Stimulated activated CD4-positive, alpha-beta T cell treated with anti-CD3 and anti-CD28 coated beads, Interleukin-2, amount 100 ng/mL, for 4 hours (primary cell): Measurements from ENCODE around the gene NUMBL.
A peak's percentile ranks its signal among the peaks of the same experiment; 100 is the strongest.
"Not testable (repeated sequence)": the region's sequence is repeated elsewhere in the genome, so short reads cannot be mapped to it uniquely, and the experiment has no call there.

ENCODE experiments used
- DNase-seq: peaks from one replicate; pipeline ENCODE4 v3.0.0-alpha.2; 2020; ENCODE audit warnings: low read depth

NUMBL gene

DNA sequence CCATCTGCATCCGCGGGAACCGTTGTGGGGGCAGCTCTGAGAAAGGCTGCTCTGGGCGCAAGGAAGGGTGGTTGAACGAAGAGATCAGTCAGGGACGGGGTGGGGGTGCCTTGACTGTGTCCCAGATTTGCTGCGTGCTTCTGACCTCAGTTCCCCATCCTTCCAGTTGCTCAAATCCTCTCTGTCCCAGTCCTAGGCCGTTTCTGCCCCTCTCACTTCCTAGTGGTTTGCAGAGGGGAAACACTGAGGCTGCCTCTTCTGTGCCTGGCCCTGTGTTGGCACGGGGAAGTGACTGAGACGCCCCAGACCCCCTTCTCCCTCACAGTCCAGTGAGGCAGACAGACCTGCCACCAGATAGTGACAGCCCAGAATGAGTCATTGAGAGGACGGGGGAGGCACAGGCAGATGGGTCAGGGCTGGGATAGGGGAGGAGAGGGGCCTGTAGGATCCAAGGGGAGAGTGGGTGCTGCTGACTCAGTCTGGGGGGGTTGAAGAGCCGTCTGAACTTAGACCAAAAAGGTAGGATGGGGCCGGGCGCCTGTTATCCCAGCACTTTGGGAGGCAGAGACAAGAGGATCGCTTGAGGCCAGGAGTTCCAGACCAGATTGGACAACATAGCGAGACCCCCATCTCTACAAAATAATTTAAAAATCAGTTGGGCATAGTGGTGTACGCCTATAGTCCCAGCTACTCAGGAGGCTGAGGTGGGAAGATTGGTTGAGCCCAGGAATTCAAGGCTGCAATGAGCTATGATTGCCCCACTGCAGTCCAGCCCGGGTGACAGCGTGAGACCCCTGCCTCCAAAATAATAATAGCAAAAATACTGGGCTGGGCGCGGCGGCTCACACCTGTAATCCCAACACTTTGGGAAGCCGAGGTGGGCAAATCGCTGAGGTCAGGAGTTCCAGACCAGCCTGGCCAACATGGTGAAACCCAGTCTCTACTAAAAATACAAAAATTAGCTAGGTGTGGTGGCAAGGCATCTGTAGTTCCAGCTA lies 26.5 kb downstream of the NUMBL start:
- no peak for DNase-seq

- DNase-seq: peak; percentile 85
Measured at GRCh38 chr19:40662925-40663694, 27.3 kb downstream of the NUMBL start.

DNA sequence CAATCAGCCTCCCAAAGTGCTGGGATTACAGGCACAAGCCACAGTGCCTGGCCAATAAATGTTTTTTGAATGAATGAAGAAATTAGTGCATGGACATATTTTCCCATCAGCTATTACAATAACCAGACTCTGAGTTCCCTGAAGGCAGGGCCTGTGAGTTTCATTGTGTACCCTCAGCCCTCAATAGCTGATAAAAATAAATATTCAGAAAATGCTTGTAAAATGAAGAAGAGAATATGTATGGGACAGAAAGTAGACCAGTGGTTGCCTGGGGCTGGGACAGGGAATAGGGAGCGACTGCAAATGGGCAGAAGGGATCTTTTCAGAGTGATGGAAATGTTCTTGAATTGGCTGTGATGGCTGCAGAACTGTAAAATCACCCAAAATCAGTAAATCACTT lies 28.8 kb downstream of the NUMBL start:
- DNase-seq: no peak

DNA sequence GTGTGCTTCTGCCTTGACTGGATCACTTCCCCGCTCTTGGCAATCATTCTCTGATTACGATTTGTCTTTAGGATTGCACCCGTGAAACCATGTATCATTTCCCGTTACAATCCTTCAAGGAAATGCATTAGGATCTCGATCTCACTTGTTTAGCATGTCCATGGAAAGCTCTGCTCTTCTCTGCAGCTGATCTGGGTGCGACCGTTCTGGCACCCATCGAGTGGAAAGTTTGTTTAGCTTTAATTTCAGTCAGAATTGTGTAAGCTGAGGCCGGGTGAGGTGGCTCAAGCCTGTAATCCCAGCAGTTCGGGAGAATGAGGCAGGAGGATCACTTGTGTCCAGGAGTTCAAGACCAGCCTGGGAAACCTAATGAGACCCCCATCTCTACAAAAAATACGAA lies 30.9 kb downstream of the NUMBL start:
- DNase-seq: no peak

DNA sequence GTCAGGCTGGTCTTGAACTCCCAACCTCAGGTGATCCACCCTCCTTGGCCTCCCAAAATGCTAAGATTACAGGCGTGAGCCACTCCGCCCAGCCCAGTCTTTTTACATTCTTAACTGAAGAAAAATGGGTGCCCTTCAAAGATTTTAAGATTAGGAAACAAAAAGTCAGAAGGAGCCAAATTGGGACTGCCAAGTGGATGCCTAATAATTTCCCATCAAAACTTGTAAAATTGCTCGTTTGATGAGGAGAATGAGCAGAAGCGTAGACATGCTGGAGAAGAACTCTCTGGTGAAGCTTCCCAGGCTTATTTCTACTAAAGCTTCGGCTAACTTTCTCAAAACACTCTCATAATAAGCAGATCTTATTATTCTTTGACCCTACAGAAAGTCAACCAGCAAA lies 31.3 kb downstream of the NUMBL start:
- no peak for DNase-seq

DNA sequence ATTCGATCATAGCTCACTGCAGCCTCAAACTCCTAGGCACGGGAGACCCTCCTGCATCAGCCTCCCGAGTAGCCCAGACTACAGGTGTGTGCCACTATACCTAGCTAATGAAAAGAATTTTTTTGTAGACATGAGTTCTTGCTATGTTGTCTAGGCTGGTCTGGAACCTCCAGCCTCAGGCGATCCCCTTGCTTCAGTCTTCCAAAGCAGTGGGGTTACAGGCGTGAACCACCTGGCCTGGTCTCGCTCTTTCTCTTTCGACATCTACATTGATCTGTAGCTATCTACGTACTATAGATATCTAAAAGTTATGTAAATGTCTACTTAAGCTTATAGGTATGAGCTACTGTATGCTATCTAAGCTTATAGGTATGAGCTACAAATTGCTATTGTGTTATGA lies 32.4 kb downstream of the NUMBL start:
- no peak for DNase-seq

DNA sequence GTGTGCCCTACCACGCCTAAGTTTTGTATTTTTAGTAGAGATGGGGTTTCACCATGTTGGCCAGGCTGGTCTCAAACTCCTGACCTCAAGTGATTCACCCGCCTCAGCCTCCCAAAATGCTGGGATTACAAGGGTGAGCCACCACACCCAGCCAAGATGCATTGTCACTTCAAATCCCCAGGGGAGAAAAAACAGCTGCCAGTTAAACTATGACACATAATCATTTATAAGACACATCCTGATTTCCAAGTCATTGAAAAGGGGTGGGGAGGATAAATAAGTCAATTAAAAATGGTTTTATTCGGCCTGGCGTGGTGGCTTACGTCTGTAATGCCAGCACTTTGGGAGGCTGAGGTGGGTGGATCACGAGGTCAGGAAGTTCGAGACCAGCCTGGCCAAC lies 34.8 kb downstream of the NUMBL start:
- DNase-seq: not testable (repeated sequence)

DNA sequence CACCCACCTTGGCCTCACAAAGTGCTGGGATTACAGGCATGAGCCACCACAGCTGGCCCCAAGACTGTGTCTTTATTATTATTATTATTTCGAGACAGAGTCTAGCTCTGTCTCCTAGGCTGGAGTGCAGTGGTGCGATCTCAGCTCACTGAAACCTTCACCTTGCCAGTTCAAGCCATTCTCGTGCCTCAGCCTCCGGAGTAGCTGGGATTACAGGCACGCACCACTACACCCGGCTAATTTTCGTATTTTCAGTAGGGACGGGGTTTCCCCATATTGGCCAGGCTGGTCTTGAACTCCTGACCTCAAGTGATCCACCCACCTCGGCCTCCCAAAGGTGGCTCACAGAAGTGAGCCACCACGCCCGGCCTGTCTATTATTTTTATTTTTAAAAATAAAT lies 38.1 kb downstream of the NUMBL start:
- not testable (repeated sequence) for DNase-seq

DNA sequence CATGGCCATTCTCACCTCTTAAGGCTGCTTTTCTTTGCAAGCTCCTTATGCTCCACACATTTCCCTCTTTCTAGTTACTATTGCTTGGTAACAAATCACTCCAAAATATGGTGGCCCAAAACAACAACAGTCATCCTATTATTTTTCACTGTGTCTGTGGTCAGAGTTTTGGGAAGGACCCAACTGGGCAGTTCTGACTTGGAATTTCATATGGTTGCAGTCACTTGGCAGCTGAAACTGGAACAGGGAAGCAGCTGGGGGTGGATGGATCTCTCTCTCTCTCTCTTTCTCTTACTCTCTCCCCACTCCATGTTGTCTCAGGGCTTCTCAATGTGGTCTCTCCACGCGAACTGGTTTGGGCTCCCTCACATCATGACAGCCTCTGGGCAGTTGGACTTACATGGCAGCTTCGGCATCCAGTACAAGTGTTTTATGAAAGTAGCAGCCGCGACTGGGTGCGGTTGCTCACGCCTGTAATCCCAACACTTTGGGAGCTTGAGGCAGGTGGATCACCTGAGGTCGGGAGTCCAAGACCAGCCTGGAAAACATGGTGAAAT lies 39.6 kb downstream of the NUMBL start:
- DNase-seq: no peak

DNA sequence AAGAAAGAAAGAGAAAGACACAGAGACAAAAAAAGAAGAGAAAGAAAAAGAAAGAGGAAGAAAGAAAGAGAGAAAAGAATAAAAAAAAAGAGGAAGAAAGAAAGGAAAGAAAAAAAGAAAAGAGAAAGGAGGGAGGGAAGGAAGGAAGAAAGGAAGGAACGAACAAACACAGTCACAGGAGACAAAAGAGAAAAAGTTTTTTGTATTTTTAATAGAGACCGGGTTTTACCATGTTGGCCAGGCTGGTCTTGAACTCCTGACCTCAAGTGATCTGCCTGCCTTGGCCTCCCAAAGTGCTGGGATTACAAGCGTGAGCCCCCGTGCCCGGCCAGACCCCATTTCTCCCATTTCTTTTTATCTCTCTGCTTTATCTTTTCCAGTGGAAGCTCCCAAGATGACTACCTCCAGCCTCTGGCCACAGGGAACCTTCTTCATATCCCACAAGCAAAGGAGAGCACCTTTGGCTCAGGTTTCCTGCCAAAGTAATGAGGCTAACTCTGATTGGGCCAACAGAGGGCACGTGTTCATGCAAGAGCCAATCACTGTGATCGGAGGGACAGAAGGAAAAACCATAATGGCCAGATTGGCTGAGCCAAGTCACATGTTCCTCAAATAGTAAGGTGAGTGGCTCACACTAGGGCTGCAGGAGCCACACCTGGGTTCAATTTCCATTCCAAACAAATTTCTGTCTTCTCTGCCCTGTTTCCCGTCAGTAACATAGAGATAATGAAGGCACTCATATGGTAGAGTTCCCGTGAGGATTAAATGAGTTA lies 40.4 kb downstream of the NUMBL start:
- DNase-seq: not testable (repeated sequence)

GRCh38 chr19:40646743-40647254 lies 43.7 kb downstream of the NUMBL start:
- DNase-seq: no peak

DNA sequence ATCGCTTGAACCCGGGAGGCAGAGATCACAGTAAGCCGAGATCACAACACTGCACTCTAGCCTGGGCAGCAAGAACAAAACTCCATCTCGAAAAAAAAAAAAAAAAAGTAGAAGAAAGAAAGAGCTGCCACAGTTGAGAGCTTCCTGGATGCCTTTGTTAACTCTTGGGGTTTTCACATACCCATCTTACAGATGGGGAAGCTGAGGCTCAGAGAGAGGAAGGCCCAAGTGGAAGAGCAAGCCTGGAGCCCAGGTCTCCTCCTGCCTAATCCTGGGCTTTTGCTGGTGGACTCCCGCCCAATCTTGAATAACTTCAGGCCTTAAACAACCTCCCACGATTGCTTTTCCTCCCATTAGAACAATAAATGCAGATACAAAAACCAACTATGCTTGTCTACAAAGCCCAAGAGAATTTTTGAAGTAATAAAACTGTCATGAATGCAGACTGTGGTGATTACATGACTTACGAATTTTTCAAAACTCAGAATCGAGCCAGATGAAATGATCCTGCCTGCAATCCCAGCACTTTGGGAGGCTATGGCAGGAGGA lies 47.6 kb downstream of the NUMBL start:
- no peak for DNase-seq

- no peak for DNase-seq
Measured at GRCh38 chr19:40642051-40642706, 48.3 kb downstream of the NUMBL start.

- no peak for DNase-seq
Measured at GRCh38 chr19:40641281-40641680, 49.2 kb downstream of the NUMBL start.

GRCh38 chr19:40640744-40641143 lies 49.7 kb downstream of the NUMBL start:
- DNase-seq: no peak

DNA sequence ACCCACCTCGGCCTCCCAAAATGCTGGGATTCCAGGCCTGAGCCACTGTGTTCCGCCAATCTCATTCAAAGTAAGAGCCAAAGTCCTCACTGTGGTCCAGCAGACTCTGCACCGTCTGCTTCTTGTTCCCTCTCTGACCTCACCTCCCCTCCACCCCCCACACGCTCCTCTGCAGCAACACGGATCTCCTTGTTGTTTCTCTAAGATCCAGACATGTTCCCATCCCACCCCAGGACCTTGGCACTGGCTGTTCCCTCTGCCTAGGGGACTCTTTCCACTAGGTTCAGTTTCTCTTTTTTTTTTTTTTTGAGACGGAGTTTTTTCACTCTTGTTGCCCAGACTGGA lies 50.8 kb downstream of the NUMBL start:
- no peak for DNase-seq

GRCh38 chr19:40638327-40638726 lies 52.1 kb downstream of the NUMBL start:
- no peak for DNase-seq

DNA sequence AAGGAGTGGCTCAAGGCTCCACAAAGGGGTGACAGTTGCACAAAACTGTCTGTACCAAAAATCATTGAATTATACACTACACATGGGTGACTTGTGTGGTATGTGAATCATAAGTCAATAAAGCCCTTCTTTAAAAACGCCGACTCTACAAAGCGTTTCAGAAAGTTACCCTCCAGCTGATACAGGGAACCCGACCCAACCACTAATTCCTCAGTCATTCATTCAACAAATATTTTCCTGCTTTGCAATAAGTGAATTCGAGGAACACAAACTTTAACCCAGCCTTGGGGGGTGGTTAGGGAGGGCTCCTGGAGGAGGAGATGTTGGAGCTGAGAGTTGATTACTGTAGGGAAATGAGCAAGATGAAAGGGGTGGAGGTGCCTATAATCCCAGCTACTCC lies 57.2 kb downstream of the NUMBL start:
- DNase-seq: no peak

DNA sequence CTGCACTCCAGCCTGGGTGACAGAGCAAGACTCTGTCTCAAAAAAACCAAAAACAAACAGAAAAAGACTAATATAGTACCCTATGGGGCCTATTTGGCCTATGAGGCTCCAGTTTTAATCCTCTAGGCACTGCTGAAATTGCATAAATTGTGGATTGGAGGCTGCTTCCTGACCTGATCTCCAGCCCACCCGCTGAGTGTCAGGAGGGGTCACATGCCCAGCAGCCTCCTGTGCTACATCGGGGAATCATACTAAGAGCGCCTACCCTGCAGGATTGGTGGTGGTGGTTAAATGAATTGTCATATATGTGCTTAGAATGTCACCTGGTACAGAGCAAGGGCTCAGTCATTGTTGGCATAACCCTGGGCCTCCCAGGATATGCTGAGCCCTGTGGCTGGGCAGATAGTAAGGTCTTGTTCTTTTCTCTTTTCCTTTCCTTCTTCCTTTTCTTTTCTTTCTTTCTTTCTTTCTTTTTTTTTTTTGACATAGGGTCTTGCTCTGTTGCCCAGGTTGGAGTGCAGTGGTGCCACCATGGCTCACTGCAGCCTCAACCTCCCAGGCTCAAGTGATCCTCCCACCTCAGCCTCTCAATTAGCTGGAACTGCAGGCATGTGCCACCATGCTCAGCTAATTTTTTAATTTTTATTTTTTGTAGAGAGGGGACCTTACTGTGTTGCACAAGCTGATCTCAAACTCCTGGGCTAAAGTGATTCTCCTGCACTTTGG lies 58.0 kb downstream of the NUMBL start:
- no peak for DNase-seq

DNA sequence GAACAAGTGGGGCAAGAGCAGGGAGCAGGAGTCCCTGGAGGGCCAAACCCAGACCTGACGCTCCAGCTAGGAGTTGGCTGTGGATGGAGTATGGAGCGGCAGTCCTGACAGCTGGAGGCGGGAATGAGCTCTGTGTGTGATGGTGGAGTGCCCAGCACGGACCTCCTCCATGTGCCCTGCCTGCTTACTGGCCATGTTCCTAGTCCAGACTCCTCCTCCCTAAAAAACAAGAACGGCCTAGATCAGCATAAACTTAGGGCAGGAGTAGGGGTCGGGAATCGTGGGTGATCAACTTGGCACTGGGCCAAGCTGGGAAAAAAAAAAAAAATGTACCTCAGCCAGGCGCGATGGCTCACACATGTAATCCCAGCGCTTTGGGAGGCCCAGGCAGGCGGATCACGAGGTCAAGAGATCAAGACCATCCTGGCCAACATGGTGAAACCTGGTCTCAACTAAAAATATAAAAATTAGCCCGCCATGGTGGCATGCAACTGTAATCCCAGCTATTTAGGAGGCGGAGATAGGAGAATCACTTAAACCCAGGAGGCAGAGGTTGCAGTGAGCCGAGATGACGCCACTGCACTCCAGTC lies 59.8 kb downstream of the NUMBL start:
- no peak for DNase-seq
